LNCaP clone FGC (cell line): ENCODE results near the gene SEMA7A.
"Not testable (repeated sequence)": the region's sequence is repeated elsewhere in the genome, so short reads cannot be mapped to it uniquely, and the experiment has no call there.

ENCODE experiments used
- DNase-seq: peaks from one replicate; pipeline ENCODE4 v3.0.0-alpha.2; 2011; ENCODE audit warnings: low read depth
- H3K4me3 ChIP-seq: 2 replicates; pipeline ENCODE4 v1.5.1; 2011; ENCODE audit warnings: mild to moderate bottlenecking, low read depth, low read length, control low read depth
- CTCF ChIP-seq: IDR thresholded peaks from 2 replicates; pipeline ENCODE4 v1.5.1; 2012; ENCODE audit warnings: mild to moderate bottlenecking; ENCODE audit not compliant: control insufficient read depth, insufficient read depth; ENCODE audit errors: extremely low read depth

Gene SEMA7A

GRCh38 chr15:74433592-74434262 is at the start of gene SEMA7A:
SEMA7A (minus strand) TSS chr15:74433958; CDS start chr15:74433918, 40 bp downstream.
- H3K4me3 ChIP-seq = peak within 1 kb of the TSS; percentile 51
- DNase-seq = peak; percentile 6
- no peak for TF ChIP-seq CTCF

- no peak overlapping the region for H3K4me3 ChIP-seq
- no peak for DNase-seq
- TF ChIP-seq CTCF = no peak
Observed at GRCh38 chr15:74482661-74483060, 48.9 kb upstream of the SEMA7A start.

GRCh38 chr15:74480364-74480763 is 46.6 kb upstream of the SEMA7A start:
- H3K4me3 ChIP-seq, DNase-seq: not testable (repeated sequence)

GRCh38 chr15:74471621-74472020 is 37.9 kb upstream of the SEMA7A start:
- DNase-seq, H3K4me3 ChIP-seq: not testable (repeated sequence)

- DNase-seq = no peak
- no peak overlapping the region for H3K4me3 ChIP-seq
- TF ChIP-seq CTCF = no peak
Observed at GRCh38 chr15:74470631-74471395, 37.1 kb upstream of the SEMA7A start.

GRCh38 chr15:74468341-74469032 is 34.7 kb upstream of the SEMA7A start:
- H3K4me3 ChIP-seq = no peak overlapping the region
- TF ChIP-seq CTCF = no peak
- DNase-seq = no peak

- no peak for DNase-seq
- TF ChIP-seq CTCF = no peak
Observed at GRCh38 chr15:74466570-74466969, 32.8 kb upstream of the SEMA7A start.

More at GRCh38 chr15:74466570-74466969, 32.8 kb upstream of the SEMA7A start:
- no peak overlapping the region for H3K4me3 ChIP-seq
